Activated CD4-positive, alpha-beta T cell treated with anti-CD3 and anti-CD28 coated beads for 36 hours (primary cell): ENCODE results near the gene NBPF11. TPM values are rescaled to one million over a fixed set of nuclear protein-coding genes. Genes with fewer than 3 reads are reported as not detected.
"Not testable (repeated sequence)": the region's sequence is repeated elsewhere in the genome, so short reads cannot be mapped to it uniquely, and the experiment has no call there.

Experiments used
- ATAC-seq: fragments of 200-7000 bp; cut with Tn5 transposase; one replicate; pipeline ENCODE4 v1.10.0; 2021; ENCODE audit warnings: mild to moderate bottlenecking, moderate library complexity
- CTCF ChIA-PET: fragments of 350-600 bp; sonication (Branson Sonifier 250); formaldehyde crosslinking; loops from one replicate; lab custom pipeline; 2021; ENCODE audit warnings: antibody characterized with exemption; lab: Charles Lee
- POLR2A ChIA-PET: fragments of 350-600 bp; sonication (Branson Sonifier 250); formaldehyde crosslinking; loops from one replicate; lab custom pipeline; 2021; ENCODE audit warnings: antibody characterized with exemption, inconsistent platforms; lab: Charles Lee
- DNase-seq: peaks from one replicate; pipeline ENCODE4 v3.0.0-alpha.2; 2020
- H3K27ac Mint-ChIP-seq: one replicate; pipeline ENCODE4 v1.8.0; 2021; ENCODE audit warnings: mixed read lengths
- H3K27me3 Mint-ChIP-seq: one replicate; pipeline ENCODE4 v1.8.0; 2021; ENCODE audit warnings: mixed read lengths
- H3K36me3 Mint-ChIP-seq: one replicate; pipeline ENCODE4 v1.8.0; 2021; ENCODE audit warnings: low read depth, mixed read lengths
- H3K4me1 Mint-ChIP-seq: one replicate; pipeline ENCODE4 v1.8.0; 2021; ENCODE audit warnings: mixed read lengths
- H3K4me3 Mint-ChIP-seq: one replicate; pipeline ENCODE4 v1.8.0; 2021; ENCODE audit warnings: mild to moderate bottlenecking, moderate library complexity, mixed read lengths
- H3K9me3 Mint-ChIP-seq: one replicate; pipeline ENCODE4 v1.8.0; 2021; ENCODE audit warnings: low read depth, mixed read lengths
- intact Hi-C, 2 experiments: fragments of 100-400 bp; cut with DNase I in 1 of 2; cut with micrococcal nuclease in 1 of 2; formaldehyde crosslinking; loops; one replicate each; pipeline versions ENCODE4 v1.14.2 to v1.15.1; 2022 to 2024; cut with DNase I, micrococcal nuclease
- total RNA-seq, 2 experiments: library from RNA; stranded (reverse); gene quantifications; one replicate each; pipeline ENCODE4 v1.2.3, GENCODE V29; 2021

The NBPF11 gene
- total RNA-seq, 2 experiments from 2014 or later: 6.8 to 7.6 TPM

DNA sequence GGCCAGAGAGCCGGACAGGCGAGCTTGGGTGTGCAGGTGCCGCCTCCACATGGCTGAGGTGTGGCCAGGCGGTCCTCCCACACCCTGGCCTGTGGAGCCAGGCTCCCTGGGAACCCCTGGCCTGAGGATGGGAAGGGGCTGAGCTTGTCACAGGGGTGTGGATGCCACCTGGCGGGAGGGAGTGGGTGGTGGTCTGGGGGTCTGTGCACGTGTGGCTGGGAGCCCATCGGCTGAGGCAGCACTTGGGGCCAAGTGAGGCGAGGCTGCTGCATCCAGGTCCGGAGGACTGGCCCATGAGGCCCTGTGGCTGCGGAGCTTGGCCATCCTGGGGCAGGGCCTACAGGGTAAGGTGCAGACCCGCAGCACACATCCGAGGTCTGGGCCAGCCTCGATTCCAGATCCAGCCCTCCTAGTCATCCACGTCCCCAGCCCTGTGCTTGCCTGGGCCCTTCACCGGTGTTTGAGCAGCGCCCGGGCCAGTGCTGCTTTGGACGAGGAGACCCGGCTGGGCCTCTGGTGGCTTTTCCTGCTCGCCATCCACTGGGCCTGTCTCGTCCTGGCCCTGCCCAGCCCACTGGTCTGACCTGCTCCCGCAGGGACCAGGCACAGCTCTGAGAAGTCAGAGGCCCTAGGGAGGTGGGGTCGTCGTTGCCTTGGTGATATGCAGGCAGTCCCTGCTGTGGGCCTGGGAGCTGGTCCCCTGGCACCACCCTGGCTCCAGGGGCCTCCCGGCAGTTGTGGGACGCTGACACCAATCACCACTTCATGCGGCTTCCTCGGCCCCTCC, 4.8 kb downstream of the NBPF11 start:
- H3K36me3 Mint-ChIP-seq, intact Hi-C loops, H3K4me1 Mint-ChIP-seq, H3K4me3 Mint-ChIP-seq, DNase-seq, CTCF ChIA-PET, H3K27me3 Mint-ChIP-seq, POLR2A ChIA-PET, H3K9me3 Mint-ChIP-seq, ATAC-seq, H3K27ac Mint-ChIP-seq: not testable (repeated sequence)

DNA sequence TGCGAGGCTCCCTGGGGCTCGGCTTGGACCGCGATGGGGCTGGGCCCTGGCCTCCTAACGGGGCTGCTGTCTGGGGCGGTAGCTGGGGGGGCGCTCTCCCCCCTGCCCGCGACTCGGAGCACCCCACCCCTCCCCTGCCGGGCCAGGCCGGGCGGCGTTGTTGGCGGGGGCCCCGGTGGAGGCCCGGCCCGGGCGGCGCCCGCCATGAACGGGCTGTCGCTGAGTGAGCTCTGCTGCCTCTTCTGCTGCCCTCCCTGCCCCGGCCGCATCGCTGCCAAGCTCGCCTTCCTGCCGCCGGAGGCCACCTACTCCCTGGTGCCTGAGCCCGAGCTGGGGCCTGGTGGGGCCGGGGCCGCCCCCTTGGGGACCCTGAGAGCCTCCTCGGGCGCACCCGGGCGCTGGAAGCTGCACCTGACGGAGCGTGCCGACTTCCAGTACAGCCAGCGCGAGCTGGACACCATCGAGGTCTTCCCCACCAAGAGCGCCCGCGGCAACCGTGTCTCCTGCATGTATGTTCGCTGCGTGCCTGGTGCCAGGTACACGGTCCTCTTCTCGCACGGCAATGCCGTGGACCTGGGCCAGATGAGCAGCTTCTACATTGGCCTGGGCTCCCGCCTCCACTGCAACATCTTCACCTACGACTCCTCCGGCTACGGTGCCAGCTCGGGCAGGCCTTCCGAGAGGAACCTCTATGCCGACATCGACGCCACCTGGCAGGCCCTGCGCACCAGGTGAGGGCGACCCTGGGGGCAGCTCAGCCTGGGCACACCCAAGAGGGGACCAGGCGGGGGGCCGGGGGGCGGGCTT, 5.7 kb downstream of the NBPF11 start:
- POLR2A ChIA-PET, H3K36me3 Mint-ChIP-seq, intact Hi-C loops, H3K9me3 Mint-ChIP-seq, CTCF ChIA-PET, H3K4me1 Mint-ChIP-seq, ATAC-seq, H3K4me3 Mint-ChIP-seq, DNase-seq, H3K27me3 Mint-ChIP-seq, H3K27ac Mint-ChIP-seq: not testable (repeated sequence)

DNA sequence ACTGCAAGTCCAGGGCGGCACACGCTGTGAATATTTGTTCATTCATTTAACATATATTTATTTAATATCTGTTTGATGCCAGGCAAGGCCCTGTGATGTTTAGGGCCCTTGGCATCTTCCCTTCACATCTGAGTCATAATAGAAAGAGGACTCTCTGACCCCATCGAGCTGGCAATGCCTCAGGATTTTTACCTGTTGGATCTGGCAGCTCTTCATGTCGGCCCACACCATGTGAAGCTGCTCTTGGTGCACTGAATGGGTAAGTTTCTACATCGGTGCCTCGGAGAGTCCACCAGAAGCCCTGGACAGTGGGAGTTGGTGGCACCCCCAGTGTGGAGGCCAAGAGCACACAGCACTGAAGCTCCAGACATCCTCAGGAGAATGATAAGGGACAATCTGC, 8.9 kb downstream of the NBPF11 start:
- POLR2A ChIA-PET, H3K4me1 Mint-ChIP-seq, ATAC-seq, H3K9me3 Mint-ChIP-seq, intact Hi-C loops, H3K27me3 Mint-ChIP-seq, H3K4me3 Mint-ChIP-seq, H3K36me3 Mint-ChIP-seq, CTCF ChIA-PET, DNase-seq, H3K27ac Mint-ChIP-seq: not testable (repeated sequence)

DNA sequence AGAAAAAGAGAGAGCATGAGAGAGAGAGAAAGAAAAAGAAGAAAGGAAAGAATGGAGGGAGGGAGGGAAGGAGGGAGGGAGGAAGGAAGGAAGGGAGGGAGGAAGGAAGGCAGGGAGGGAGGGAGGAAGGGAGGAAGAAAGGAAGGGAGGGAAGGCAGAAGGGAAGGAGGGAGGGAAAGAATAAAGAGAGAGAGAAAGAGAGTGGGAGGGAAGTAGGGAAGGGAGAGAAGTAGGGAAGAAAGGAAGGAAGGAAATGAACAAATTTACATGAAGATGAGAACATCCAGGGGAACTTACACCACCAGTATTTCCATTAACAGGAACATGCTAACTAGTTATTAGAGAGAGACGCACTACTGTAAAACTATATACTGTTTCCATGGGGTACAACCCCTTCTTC, 10.1 kb downstream of the NBPF11 start:
- H3K27me3 Mint-ChIP-seq, intact Hi-C loops, DNase-seq, H3K36me3 Mint-ChIP-seq, H3K27ac Mint-ChIP-seq, H3K9me3 Mint-ChIP-seq, CTCF ChIA-PET, POLR2A ChIA-PET, H3K4me1 Mint-ChIP-seq, ATAC-seq, H3K4me3 Mint-ChIP-seq: not testable (repeated sequence)

DNA sequence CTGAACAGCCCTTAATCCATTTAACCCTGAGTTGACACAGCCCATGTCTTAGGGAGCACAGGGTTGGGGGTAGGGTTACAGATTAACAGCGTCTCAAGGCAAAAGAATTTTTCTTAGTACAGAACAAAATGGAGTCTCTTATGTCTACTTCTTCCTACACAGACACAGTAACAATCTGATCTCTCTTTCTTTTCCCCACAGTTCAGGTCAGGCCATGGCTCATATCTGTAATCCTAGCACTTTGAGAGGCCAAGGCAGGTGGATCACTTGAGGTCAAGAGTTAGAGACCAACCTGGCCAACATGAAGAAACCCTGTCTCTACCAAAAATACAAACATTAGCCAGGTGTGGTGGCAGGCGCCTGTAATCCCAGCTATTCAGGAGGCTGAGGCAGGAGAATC, 13.5 kb downstream of the NBPF11 start:
- H3K36me3 Mint-ChIP-seq, H3K9me3 Mint-ChIP-seq, H3K27me3 Mint-ChIP-seq, DNase-seq, H3K27ac Mint-ChIP-seq, POLR2A ChIA-PET, CTCF ChIA-PET, intact Hi-C loops, H3K4me1 Mint-ChIP-seq, H3K4me3 Mint-ChIP-seq, ATAC-seq: not testable (repeated sequence)

DNA sequence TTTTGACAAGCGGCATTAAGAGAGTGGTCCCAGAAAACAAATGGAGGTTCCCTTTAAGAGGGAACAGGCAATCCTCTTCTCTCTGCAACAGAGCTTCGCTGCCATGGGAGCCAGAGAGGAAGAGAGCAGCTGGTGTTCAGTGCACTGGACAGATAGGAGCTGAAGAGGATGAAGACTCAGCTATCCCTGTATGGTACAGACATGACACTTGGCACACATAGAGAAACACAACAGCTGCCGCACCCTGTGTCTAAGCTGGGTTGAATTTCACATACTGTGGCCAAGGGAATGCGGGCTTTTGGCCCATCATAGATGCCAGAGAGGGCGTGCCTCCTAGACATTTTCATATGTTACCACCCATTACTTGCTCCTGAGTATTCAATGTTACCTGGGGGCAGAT, 29.7 kb downstream of the NBPF11 start:
- POLR2A ChIA-PET, H3K27me3 Mint-ChIP-seq, CTCF ChIA-PET, H3K9me3 Mint-ChIP-seq, DNase-seq, H3K36me3 Mint-ChIP-seq, H3K4me1 Mint-ChIP-seq, H3K4me3 Mint-ChIP-seq, intact Hi-C loops, H3K27ac Mint-ChIP-seq, ATAC-seq: not testable (repeated sequence)

DNA sequence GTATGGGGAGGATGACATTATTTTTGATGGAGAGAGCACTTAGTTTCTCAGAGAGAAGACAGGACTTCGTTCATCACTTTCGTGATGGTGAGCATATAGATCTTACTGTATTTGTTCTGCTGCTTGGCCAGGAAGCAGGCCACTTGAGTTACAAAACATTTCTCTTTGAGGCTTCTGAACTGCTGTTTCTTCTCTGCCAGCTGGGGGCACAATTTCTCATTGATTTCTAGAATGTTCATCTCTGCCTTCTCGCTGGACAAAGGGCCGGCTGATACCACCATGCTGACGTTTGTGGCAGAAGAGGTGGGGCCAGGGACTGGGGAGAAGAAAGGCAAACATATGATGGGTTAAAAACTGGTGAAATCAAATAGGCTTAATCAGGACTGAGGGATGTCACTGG, 31.7 kb downstream of the NBPF11 start:
- H3K4me3 Mint-ChIP-seq, ATAC-seq, POLR2A ChIA-PET, H3K9me3 Mint-ChIP-seq, CTCF ChIA-PET, H3K27me3 Mint-ChIP-seq, H3K4me1 Mint-ChIP-seq, H3K27ac Mint-ChIP-seq, intact Hi-C loops, H3K36me3 Mint-ChIP-seq, DNase-seq: not testable (repeated sequence)

DNA sequence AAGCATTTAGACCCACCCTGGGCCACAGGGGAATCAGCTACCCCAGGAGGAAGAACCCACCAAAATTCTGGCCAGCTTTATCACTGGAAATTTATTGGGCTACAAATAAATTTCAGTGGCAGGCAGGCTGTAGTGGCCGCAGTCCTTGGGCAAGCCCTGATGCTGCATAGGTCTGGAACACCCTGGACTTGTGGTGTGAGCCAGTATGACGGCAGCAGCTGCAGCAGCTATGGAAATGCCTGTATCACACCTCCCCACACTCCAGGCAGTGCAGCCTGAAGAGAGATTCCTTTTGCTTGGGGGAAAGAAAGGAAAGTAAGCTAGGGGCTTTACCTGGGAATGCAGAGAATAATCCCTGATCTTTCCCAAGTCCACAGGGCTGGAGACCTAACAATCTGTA, 56.3 kb downstream of the NBPF11 start:
- CTCF ChIA-PET, H3K9me3 Mint-ChIP-seq, POLR2A ChIA-PET, H3K27me3 Mint-ChIP-seq, H3K36me3 Mint-ChIP-seq, H3K4me3 Mint-ChIP-seq, ATAC-seq, intact Hi-C loops, H3K27ac Mint-ChIP-seq, DNase-seq, H3K4me1 Mint-ChIP-seq: not testable (repeated sequence)

DNA sequence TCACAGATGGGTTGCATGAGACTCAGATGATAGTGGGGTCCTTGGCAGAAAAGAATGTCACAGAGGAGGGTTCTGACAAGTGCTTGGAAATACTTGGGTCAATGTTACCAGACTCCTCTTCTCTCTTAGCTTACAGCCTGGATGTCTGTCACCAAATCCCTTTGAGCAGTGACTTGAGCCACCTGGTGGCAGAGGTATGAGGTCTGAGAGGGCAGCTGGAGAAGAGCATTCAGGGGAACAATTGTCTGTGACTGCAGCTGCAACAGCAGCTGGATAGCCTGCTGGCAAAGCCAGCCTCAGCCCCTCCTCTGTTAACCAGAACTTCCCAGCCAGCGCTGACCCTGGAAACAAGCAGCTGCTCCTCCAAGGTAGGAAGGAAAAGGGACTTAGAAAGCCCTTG, 65.9 kb downstream of the NBPF11 start:
- H3K4me3 Mint-ChIP-seq, POLR2A ChIA-PET, H3K36me3 Mint-ChIP-seq, H3K9me3 Mint-ChIP-seq, CTCF ChIA-PET, H3K27me3 Mint-ChIP-seq, H3K4me1 Mint-ChIP-seq, intact Hi-C loops, ATAC-seq, H3K27ac Mint-ChIP-seq: not testable (repeated sequence)
- DNase-seq: peak; percentile 15

DNA sequence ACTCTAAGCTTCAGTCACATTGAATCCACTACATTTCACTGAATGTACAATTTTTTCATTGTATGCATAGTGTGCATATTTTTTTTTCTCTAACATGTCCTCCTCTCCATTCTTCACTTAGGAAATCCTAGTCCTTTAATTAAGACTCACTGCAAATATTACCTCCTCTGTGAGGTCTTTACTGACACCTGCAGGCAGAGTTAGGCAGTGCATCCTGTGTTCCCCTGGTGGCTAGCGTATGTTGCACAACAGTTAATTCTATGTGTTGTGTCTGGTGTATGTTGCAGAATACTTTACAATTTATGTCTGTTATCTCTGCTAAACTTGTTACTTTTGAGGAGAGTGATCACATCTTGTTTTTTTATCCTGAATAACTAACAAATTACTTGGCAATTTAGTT, 70.9 kb downstream of the NBPF11 start:
- POLR2A ChIA-PET, H3K27me3 Mint-ChIP-seq, DNase-seq, CTCF ChIA-PET, H3K27ac Mint-ChIP-seq, intact Hi-C loops, H3K9me3 Mint-ChIP-seq, H3K4me1 Mint-ChIP-seq, H3K36me3 Mint-ChIP-seq, H3K4me3 Mint-ChIP-seq: not testable (repeated sequence)
- peak; percentile 68 for ATAC-seq

DNA sequence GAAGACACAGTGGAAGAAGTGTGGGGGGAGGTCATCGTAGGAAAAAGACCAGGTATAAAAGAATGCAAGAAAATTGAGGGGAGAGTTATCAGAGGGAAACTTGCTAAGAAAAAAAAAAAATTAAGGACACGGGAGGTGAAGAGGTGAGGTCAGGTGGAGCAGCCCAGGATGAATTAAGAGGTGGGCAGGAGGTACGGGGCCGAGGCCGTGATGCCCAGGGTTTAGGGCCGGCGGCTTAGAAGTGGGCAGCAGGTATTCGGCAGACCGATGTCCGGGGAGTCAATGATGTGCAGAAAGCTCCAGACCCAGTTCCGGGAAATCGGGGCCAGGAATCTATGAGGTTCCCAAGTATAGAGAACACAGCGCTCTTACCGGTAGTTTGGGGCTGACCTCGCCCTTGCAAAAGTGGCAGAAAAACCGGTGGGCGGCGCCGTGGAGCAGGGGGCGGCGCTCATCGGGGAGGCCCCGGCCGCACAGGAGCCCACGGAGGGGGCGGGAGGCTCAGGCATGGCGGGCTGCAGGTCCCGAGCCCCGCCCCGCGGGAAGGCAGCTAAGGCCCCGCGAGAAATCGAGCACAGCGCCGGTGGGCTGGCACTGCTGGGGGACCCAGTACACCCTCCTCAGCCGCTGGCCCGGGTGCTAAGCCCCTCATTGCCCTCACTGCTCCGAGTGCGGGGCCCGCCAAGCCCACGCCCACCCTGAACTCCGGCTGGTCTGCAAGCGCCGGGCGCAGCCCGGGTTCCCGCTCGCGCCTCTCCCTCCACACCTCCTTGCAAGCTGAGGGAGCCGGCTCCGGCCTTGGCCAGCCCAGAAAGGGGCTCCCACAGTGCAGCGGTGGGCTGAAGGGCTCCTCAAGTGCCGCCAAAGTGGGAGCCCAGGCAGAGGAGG, 73.2 kb downstream of the NBPF11 start:
- H3K27ac Mint-ChIP-seq, H3K27me3 Mint-ChIP-seq, H3K4me1 Mint-ChIP-seq, H3K4me3 Mint-ChIP-seq, H3K9me3 Mint-ChIP-seq, DNase-seq, CTCF ChIA-PET, H3K36me3 Mint-ChIP-seq, POLR2A ChIA-PET, intact Hi-C loops: not testable (repeated sequence)
- peak; percentile 35 for ATAC-seq
